Neural crest cell (in vitro differentiated cells): ENCODE data around the gene CALM3. TPM values are rescaled to one million over a fixed set of nuclear protein-coding genes. Genes with fewer than 3 reads are reported as not detected.
A peak's percentile ranks its signal among the peaks of the same experiment; 100 is the strongest.

ENCODE experiments used
- DNase-seq: peaks from one replicate; pipeline ENCODE4 v3.0.0; 2021; ENCODE audit warnings: low read depth, mixed read lengths, low spot score
- H3K27ac Mint-ChIP-seq: one replicate; pipeline ENCODE4 v1.8.0; 2021; ENCODE audit warnings: mild to moderate bottlenecking, mixed read lengths; ENCODE audit not compliant: unreplicated experiment
- H3K27me3 Mint-ChIP-seq: 2 replicates; pipeline ENCODE4 v1.8.0; 2021; ENCODE audit warnings: low read depth, mild to moderate bottlenecking, mixed read lengths
- H3K36me3 Mint-ChIP-seq: 2 replicates; pipeline ENCODE4 v1.8.0; 2021; ENCODE audit warnings: low read depth, mild to moderate bottlenecking, mixed read lengths
- H3K4me1 Mint-ChIP-seq: 2 replicates; pipeline ENCODE4 v1.8.0; 2021; ENCODE audit warnings: mixed read lengths
- H3K4me3 Mint-ChIP-seq: one replicate; pipeline ENCODE4 v1.8.0; 2021; ENCODE audit warnings: mild to moderate bottlenecking, mixed read lengths
- H3K9me3 Mint-ChIP-seq: 2 replicates; pipeline ENCODE4 v1.8.0; 2021; ENCODE audit warnings: mixed read lengths
- total RNA-seq: library from RNA; stranded (reverse); gene quantifications from 2 replicates; pipeline ENCODE4 v1.2.1, GENCODE V29; 2021
- TF ChIP-seq, protein P1 (sequence below): fragments of 200-600 bp; sonication (generic); conservative IDR thresholded peaks from 2 replicates; pipeline ENCODE4 v1.5.0; 2021; ENCODE audit warnings: antibody characterized with exemption, mild to moderate bottlenecking

The CALM3 gene
- total RNA-seq, 1 donor from 2014 or later = 436 TPM

DNA sequence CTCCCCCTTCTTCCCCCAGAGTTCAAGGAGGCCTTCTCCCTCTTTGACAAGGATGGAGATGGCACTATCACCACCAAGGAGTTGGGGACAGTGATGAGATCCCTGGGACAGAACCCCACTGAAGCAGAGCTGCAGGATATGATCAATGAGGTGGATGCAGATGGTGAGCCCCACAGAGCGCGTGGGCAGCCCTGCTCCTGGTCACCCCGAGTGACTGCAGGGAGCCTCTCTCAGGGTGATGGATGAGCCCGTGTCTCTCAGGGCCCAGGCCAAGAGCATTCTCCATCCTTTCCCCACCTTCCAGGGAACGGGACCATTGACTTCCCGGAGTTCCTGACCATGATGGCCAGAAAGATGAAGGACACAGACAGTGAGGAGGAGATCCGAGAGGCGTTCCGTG lies 7.0 kb downstream of the CALM3 start:
- Mint-ChIP-seq H3K4me1 (peaks cover 9% of the 10 kb centered on the region), H3K9me3 (no peaks in the 10 kb centered on the region), H3K36me3 (peaks cover 9% of the 10 kb centered on the region), H3K27ac (no peak overlapping the region), H3K27me3 (no peaks in the 10 kb centered on the region), H3K4me3 (no peak overlapping the region)
- DNase-seq = no peak
- TF ChIP-seq, protein P1, sequence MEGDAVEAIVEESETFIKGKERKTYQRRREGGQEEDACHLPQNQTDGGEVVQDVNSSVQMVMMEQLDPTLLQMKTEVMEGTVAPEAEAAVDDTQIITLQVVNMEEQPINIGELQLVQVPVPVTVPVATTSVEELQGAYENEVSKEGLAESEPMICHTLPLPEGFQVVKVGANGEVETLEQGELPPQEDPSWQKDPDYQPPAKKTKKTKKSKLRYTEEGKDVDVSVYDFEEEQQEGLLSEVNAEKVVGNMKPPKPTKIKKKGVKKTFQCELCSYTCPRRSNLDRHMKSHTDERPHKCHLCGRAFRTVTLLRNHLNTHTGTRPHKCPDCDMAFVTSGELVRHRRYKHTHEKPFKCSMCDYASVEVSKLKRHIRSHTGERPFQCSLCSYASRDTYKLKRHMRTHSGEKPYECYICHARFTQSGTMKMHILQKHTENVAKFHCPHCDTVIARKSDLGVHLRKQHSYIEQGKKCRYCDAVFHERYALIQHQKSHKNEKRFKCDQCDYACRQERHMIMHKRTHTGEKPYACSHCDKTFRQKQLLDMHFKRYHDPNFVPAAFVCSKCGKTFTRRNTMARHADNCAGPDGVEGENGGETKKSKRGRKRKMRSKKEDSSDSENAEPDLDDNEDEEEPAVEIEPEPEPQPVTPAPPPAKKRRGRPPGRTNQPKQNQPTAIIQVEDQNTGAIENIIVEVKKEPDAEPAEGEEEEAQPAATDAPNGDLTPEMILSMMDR = no peak

DNA sequence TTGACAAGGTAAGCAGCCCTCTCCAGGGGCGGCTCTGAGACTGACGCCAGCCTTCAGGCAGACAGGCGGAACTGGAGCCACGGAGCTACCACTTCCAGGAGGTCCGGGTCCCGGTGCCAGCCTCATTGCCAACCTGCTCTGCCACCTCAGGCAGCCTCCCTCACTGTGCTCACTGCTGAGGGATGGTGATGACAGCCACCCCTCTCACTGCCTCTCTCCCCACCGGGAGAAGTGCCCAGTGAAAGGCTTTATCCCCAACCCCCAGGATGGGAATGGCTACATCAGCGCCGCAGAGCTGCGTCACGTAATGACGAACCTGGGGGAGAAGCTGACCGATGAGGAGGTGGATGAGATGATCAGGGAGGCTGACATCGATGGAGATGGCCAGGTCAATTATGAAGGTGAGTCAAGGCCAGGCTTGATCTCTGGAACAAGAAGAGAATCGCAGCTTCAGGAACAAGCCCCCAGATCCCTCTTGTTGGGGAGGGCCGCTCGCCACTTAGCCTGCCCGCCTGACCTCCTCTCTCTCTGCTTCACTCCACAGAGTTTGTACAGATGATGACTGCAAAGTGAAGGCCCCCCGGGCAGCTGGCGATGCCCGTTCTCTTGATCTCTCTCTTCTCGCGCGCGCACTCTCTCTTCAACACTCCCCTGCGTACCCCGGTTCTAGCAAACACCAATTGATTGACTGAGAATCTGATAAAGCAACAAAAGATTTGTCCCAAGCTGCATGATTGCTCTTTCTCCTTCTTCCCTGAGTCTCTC lies 7.6 kb downstream of the CALM3 start:
- TF ChIP-seq, protein P1 = no peak
- DNase-seq = no peak
- Mint-ChIP-seq H3K4me3 (peak overlapping the region; percentile 47), H3K27ac (peak overlapping the region; percentile 7), H3K36me3 (peaks cover 9% of the 10 kb centered on the region), H3K4me1 (peaks cover 3% of the 10 kb centered on the region), H3K9me3 (no peaks in the 10 kb centered on the region), H3K27me3 (no peaks in the 10 kb centered on the region)

DNA sequence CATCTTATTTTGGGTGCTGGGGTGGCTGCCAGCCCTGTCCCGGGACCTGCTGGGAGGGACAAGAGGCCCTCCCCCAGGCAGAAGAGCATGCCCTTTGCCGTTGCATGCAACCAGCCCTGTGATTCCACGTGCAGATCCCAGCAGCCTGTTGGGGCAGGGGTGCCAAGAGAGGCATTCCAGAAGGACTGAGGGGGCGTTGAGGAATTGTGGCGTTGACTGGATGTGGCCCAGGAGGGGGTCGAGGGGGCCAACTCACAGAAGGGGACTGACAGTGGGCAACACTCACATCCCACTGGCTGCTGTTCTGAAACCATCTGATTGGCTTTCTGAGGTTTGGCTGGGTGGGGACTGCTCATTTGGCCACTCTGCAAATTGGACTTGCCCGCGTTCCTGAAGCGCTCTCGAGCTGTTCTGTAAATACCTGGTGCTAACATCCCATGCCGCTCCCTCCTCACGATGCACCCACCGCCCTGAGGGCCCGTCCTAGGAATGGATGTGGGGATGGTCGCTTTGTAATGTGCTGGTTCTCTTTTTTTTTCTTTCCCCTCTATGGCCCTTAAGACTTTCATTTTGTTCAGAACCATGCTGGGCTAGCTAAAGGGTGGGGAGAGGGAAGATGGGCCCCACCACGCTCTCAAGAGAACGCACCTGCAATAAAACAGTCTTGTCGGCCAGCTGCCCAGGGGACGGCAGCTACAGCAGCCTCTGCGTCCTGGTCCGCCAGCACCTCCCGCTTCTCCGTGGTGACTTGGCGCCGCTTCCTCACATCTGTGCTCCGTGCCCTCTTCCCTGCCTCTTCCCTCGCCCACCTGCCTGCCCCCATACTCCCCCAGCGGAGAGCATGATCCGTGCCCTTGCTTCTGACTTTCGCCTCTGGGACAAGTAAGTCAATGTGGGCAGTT lies 8.6 kb downstream of the CALM3 start:
- peaks cover 9% of the 10 kb centered on the region for H3K36me3 Mint-ChIP-seq
- no peak for DNase-seq
- no peak overlapping the region for H3K4me3 Mint-ChIP-seq
- peaks cover 10% of the 10 kb centered on the region for H3K4me1 Mint-ChIP-seq
- no peaks in the 10 kb centered on the region for H3K9me3 Mint-ChIP-seq
- H3K27ac Mint-ChIP-seq = no peak overlapping the region
- TF ChIP-seq, protein P1 = no peak
- no peaks in the 10 kb centered on the region for H3K27me3 Mint-ChIP-seq

DNA sequence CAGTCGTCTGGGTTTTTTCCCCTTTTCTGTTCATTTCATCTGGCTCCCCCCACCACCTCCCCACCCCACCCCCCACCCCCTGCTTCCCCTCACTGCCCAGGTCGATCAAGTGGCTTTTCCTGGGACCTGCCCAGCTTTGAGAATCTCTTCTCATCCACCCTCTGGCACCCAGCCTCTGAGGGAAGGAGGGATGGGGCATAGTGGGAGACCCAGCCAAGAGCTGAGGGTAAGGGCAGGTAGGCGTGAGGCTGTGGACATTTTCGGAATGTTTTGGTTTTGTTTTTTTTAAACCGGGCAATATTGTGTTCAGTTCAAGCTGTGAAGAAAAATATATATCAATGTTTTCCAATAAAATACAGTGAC lies 9.3 kb downstream of the CALM3 start:
- peaks cover 9% of the 10 kb centered on the region for H3K36me3 Mint-ChIP-seq
- H3K27ac Mint-ChIP-seq = no peak overlapping the region
- H3K4me3 Mint-ChIP-seq = no peak overlapping the region
- no peak for DNase-seq
- H3K27me3 Mint-ChIP-seq = no peaks in the 10 kb centered on the region
- H3K4me1 Mint-ChIP-seq = peaks cover 10% of the 10 kb centered on the region
- TF ChIP-seq, protein P1 = no peak
- H3K9me3 Mint-ChIP-seq = no peaks in the 10 kb centered on the region

DNA sequence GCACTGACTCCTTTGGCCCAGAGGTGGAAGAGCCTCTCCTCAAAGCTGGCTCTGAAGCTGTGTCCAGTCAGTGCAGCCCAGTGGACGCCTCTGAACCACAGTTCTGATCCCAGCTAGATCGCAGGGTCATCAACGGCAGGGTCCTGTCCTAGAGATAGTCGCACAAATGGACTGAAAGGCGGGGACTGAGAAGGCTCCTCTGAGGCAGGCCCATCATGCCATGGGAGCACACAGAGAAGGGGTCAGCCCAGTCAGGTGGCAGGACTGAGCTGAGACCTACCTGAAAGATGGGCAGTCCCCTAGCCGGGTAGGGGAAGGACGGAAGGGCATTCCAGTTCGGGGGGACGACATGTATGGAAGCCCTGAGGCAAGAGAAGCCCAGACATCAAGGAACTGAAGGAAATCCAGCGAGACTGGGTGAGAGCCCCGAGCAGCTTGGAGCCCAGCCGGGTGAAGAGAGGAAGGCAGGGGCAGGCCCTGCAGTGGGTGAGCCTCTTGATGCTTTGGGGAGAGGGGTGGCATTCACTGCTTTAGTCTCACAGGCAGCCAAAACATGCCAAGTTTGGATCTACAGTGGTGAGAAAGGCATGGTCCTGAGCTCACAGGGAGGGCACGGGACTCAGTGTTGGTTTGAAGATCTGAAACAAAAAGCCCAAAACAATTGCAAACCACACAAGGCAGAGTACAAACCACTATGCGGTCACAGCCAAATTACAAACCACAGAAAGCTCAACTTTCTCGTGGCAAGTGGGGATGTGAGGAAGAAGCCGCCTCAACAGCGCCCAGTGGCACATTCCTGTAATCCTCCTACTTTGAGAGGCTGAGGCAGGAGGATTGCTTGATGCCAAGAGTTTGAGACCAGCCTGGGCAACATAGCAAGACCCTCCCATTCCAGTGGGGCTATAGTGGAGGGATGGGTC lies 10.0 kb downstream of the CALM3 start:
- DNase-seq = no peak
- no peaks in the 10 kb centered on the region for H3K9me3 Mint-ChIP-seq
- peaks cover 9% of the 10 kb centered on the region for H3K36me3 Mint-ChIP-seq
- peaks cover 10% of the 10 kb centered on the region for H3K4me1 Mint-ChIP-seq
- no peak overlapping the region for H3K27ac Mint-ChIP-seq
- H3K27me3 Mint-ChIP-seq = no peaks in the 10 kb centered on the region
- TF ChIP-seq, protein P1 = no peak
- peak overlapping the region; percentile 34 for H3K4me3 Mint-ChIP-seq
